CD14-positive monocyte (primary cell): ENCODE data around the gene CASP10. TPM values are rescaled to one million over a fixed set of nuclear protein-coding genes. Genes with fewer than 3 reads are reported as not detected.
A peak's percentile ranks its signal among the peaks of the same experiment; 100 is the strongest.

ENCODE experiments used
- DNase-seq, 3 donors: peaks; one replicate each; pipeline ENCODE4 v3.0.0-alpha.2; 2011 to 2022
- H2AFZ ChIP-seq: 2 replicates; pipeline ENCODE4 v1.6.0; 2012; ENCODE audit warnings: mild to moderate bottlenecking, low read depth, low read length, inconsistent platforms; ENCODE audit not compliant: insufficient read depth, poor library complexity, severe bottlenecking
- H3K27ac ChIP-seq, 2 donors: 1 replicate in 1 of 2; 2 replicates in 1 of 2; pipeline ENCODE4 v1.5.1; 2012 to 2013; ENCODE audit warnings: low read length in 2 of 2, control low read depth in 1 of 2, inconsistent platforms in 1 of 2, low read depth in 1 of 2, mild to moderate bottlenecking in 1 of 2
- H3K27me3 ChIP-seq, 2 donors: one replicate each; pipeline versions ENCODE4 v1.6.0 to v1.6.1; 2011 to 2013; ENCODE audit warnings: low read length in 2 of 2; ENCODE audit not compliant: control insufficient read depth in 2 of 2, insufficient read depth in 2 of 2
- H3K36me3 ChIP-seq, 2 donors: replicated peaks in 1 of 2; 1 replicate in 1 of 2; 2 replicates in 1 of 2; pipeline versions ENCODE4 v1.5.1 to v1.6.1; 2012 to 2013; ENCODE audit warnings: low read length in 2 of 2, control low read depth in 1 of 2, inconsistent platforms in 1 of 2, mild to moderate bottlenecking in 1 of 2; ENCODE audit not compliant: insufficient read depth in 2 of 2, control insufficient read depth in 1 of 2
- H3K4me1 ChIP-seq, 2 donors: 1 replicate in 1 of 2; 2 replicates in 1 of 2; pipeline versions ENCODE4 v1.5.1 to v1.6.1; 2012 to 2013; ENCODE audit warnings: low read length in 2 of 2, control low read depth in 1 of 2, inconsistent platforms in 1 of 2, mild to moderate bottlenecking in 1 of 2, moderate library complexity in 1 of 2; ENCODE audit not compliant: insufficient read depth in 2 of 2, control insufficient read depth in 1 of 2
- H3K4me2 ChIP-seq: replicated peaks from 2 replicates; pipeline ENCODE3; 2012; ENCODE audit warnings: low read length, moderate library complexity, mild to moderate bottlenecking; ENCODE audit not compliant: poor library complexity, severe bottlenecking; ENCODE audit errors: extremely low read depth
- H3K4me3 ChIP-seq, 3 experiments: fragments of 200-600 bp in 1 of 3; sonication (generic) in 1 of 3; replicated peaks in 1 of 3; 1 replicate in 2 of 3; 2 replicates in 1 of 3; pipeline ENCODE4 v1.5.1; 2011 to 2013; ENCODE audit warnings: low read length in 3 of 3, mild to moderate bottlenecking in 3 of 3, control low read depth in 2 of 3, low read depth in 2 of 3, inconsistent platforms in 1 of 3, moderate library complexity in 1 of 3
- H3K79me2 ChIP-seq: 2 replicates; pipeline ENCODE4 v1.6.0; 2012; ENCODE audit warnings: mild to moderate bottlenecking, control low read depth, inconsistent platforms, low read length, moderate library complexity; ENCODE audit not compliant: insufficient read depth
- H3K9ac ChIP-seq: 2 replicates; pipeline ENCODE4 v1.6.0; 2017; ENCODE audit warnings: low read length, mild to moderate bottlenecking; ENCODE audit not compliant: insufficient read depth, poor library complexity, severe bottlenecking
- H3K9me3 ChIP-seq, 2 donors: replicated peaks in 1 of 2; 1 replicate in 1 of 2; 2 replicates in 1 of 2; pipeline versions ENCODE4 v1.5.1 to v1.6.1; 2012 to 2013; ENCODE audit warnings: low read length in 2 of 2, control low read depth in 1 of 2; ENCODE audit not compliant: control insufficient read depth in 1 of 2, insufficient read depth in 1 of 2
- H4K20me1 ChIP-seq: 2 replicates; pipeline ENCODE4 v1.6.0; 2012; ENCODE audit warnings: mild to moderate bottlenecking, low read length, control low read depth, moderate library complexity; ENCODE audit not compliant: insufficient read depth
- H3K27ac Mint-ChIP-seq, 7 donors: one replicate each; pipeline ENCODE4 v1.8.0; 2020; ENCODE audit warnings: mild to moderate bottlenecking in 7 of 7, mixed read lengths in 7 of 7, moderate library complexity in 6 of 7, inconsistent platforms in 2 of 7
- H3K27me3 Mint-ChIP-seq, 3 donors: one replicate each; pipeline ENCODE4 v1.8.0; 2021 to 2022; ENCODE audit warnings: low read depth in 3 of 3, mild to moderate bottlenecking in 3 of 3, mixed read lengths in 3 of 3, moderate library complexity in 3 of 3, inconsistent platforms in 1 of 3
- H3K36me3 Mint-ChIP-seq, 2 donors: one replicate each; pipeline ENCODE4 v1.8.0; 2020; ENCODE audit warnings: mixed read lengths in 2 of 2, inconsistent platforms in 1 of 2, mild to moderate bottlenecking in 1 of 2
- H3K4me1 Mint-ChIP-seq: one replicate; pipeline ENCODE4 v1.8.0; 2020; ENCODE audit warnings: mild to moderate bottlenecking, mixed read lengths
- H3K4me3 Mint-ChIP-seq, 2 donors: one replicate each; pipeline ENCODE4 v1.8.0; 2020; ENCODE audit warnings: mild to moderate bottlenecking in 2 of 2, mixed read lengths in 2 of 2, moderate library complexity in 1 of 2
- H3K9me3 Mint-ChIP-seq, 7 donors: one replicate each; pipeline ENCODE4 v1.8.0; 2020 to 2022; ENCODE audit warnings: mixed read lengths in 7 of 7, mild to moderate bottlenecking in 6 of 7, moderate library complexity in 6 of 7, inconsistent platforms in 2 of 7
- CTCF ChIP-seq: fragments of 200-600 bp; IDR thresholded peaks from one replicate; pipeline ENCODE4 v1.8.0; 2022; ENCODE audit warnings: antibody characterized with exemption, mild to moderate bottlenecking
- WGBS: methylation state at CpG from one replicate; pipeline ENCODE4 v1.1.5; 2013; ENCODE audit warnings: missing lambda C conversion rate; ENCODE audit not compliant: insufficient coverage; 5-methylcytosine and 5-hydroxymethylcytosine counted together
- intact Hi-C, 2 donors: fragments of 100-400 bp; cut with micrococcal nuclease; formaldehyde crosslinking; loops; one replicate each; pipeline versions ENCODE4 v1.15.0 to v1.15.1; 2023
- polyA plus RNA-seq, 3 donors: library from polyadenylated mRNA; depleted of rRNA in 1 of 3; unstranded in 2 of 3; stranded (reverse) in 1 of 3; fragments of 300-500 nt in 2 of 3; fragments of >200 nt in 1 of 3; fragmentation: Illumina TruSeq in 2 of 3; gene quantifications; 1 replicate in 2 of 3; 2 replicates in 1 of 3; pipeline ENCODE4 v1.2.3, GENCODE V29; 2012 to 2021

The CASP10 gene
- polyA plus RNA-seq, 3 donors: 17.7 to 23.3 (median 18.9) TPM

DNA sequence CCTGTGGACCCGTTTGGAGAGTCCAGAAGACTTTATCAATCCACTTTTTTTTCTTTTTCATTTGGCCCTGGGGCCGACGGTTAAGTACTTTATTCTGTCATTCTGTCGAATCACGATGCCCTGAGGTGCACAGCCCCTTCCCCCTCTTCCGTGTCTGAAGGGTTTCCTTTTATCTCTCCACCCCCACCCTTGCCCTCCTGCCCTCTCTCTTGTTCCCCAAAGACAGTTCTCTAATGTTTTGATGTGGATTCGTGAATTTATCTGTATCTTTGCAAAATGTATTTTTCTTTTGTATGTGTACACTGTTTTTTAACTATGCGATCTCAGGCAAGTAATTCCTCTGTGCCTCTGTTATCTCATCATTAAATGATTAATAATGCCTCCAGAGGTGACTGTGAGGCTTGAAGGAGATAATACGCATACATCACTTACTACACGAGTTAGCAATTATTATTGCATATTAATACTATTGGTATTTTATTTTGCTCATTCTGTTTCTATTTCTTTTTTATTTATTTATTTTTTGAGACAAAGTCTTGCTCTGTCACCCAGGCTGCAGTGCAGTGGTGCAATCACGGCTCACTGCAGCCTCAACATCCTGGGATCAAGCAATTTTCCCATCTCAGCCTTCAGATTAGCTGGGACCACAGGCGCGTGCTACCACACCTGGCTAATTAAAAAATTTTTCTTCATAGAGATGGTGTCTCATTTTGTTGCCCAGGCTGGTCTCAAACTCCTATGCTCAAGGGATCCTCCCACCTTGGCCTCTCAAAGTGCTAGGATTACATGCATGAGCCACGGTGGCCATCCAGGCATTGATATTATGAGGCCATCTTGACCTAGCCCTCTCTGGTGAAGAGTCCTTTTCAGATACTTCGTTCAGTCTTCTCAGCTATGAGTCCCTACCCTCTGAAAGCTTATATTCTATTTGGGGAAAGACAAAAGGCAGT is 76.0 kb downstream of the CASP10 start:
- peak overlapping the region; percentile 80 for H3K9ac ChIP-seq
- Mint-ChIP-seq H3K9me3 (no peaks in the 10 kb centered on the region), H3K4me3 (peak overlapping the region; percentile 97 to 99), H3K4me1 (peaks cover 65% of the 10 kb centered on the region), H3K27ac (peak overlapping the region; percentile 98 to 100 (median 99)), H3K27me3 (no peaks in the 10 kb centered on the region), H3K36me3 (peaks cover 3% of the 10 kb centered on the region in 2 donors)
- 0% methylated on average over 4 of the region's 15 CpGs for WGBS
- H3K4me3 ChIP-seq: peak overlapping the region; percentile 69 to 87 (median 76)
- peak overlapping the region; percentile 95 to 97 for H3K27ac ChIP-seq
- no peaks in the 10 kb centered on the region for H3K27me3 ChIP-seq
- H3K4me2 ChIP-seq: peak overlapping the region; percentile 96
- intact Hi-C loops: no loop called here
- peak overlapping the region; percentile 25 for H2AFZ ChIP-seq
- peaks cover 61 to 85% of the 10 kb centered on the region in 2 donors for H3K4me1 ChIP-seq
- no peaks in the 10 kb centered on the region for H3K9me3 ChIP-seq
- peak; percentile 34 to 50 (median 40) for DNase-seq
- no peak for TF ChIP-seq CTCF
- no peaks in the 10 kb centered on the region for H3K36me3 ChIP-seq
- H3K79me2 ChIP-seq: peaks cover 76% of the 10 kb centered on the region
- peaks cover 16% of the 10 kb centered on the region for H4K20me1 ChIP-seq

- Histone ChIP-seq H3K4me3 (peak within 1 kb of the TSS; percentile 76 to 87 (median 82)), H3K4me1 (peaks cover 62 to 87% of the 10 kb centered on the region in 2 donors), H3K9ac (peak within 1 kb of the TSS; percentile 67), H3K9me3 (no peaks in the 10 kb centered on the region), H3K4me2 (peak within 1 kb of the TSS; percentile 96), H3K79me2 (peaks cover 79% of the 10 kb centered on the region), H4K20me1 (peaks cover 30% of the 10 kb centered on the region), H3K27me3 (no peaks in the 10 kb centered on the region), H2AFZ (peak within 1 kb of the TSS; percentile 58), H3K36me3 (peaks cover 0 to 1% of the 10 kb centered on the region in 2 donors), H3K27ac (peak within 1 kb of the TSS; percentile 95 to 97)
- Mint-ChIP-seq H3K4me1 (peaks cover 71% of the 10 kb centered on the region), H3K9me3 (peaks cover 0 to 2% (median 0%) of the 10 kb centered on the region in 7 donors), H3K27me3 (peaks cover 0 to 1% (median 0%) of the 10 kb centered on the region in 3 donors), H3K36me3 (peaks cover 1 to 8% of the 10 kb centered on the region in 2 donors), H3K27ac (peak within 1 kb of the TSS; percentile 98 to 100 (median 99)), H3K4me3 (peak within 1 kb of the TSS; percentile 97 to 100)
- intact Hi-C loops: no loop called here
- peak; percentile 81 to 95 (median 90) for DNase-seq
- WGBS: 0% methylated on average over 10 of the region's 10 CpGs
- TF ChIP-seq CTCF: no peak
These were observed 77.4 kb downstream of the CASP10 start, which contains the start of gene CASP8 for GRCh38 chr2:201260302-201260800. TSS of gene CASP8 (plus strand) at chr2:201260536. CDS start at chr2:201266487, 5,951 bp downstream.
